ENCODE measurements around the gene B3GALT4.

DNA sequence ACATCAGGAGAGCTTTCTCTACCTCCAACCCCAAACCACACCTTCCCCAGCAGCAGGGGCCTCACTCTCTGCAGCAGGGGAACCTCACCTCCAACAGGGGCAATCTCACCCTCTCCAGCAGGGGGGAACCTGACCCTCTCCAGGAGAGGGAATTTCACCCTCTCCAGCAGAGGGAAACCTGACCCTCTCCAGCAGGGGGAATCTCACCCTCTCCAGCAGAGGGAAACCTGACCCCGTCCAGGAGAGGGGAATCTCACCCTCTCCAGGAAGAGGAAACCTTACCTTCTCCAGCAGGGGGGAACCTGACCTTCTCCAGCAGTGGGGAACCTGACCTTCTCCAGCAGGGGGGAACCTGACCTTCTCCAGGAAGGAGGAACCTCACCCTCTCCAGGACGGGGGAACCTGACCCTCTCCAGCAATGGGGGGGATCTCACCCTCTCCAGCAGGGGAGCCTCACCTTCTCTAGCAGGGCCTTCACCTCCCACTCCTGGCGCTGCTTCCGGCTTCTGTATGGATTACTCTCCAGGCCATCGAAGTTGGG, 3.1 kb downstream of the B3GALT4 start:
- TF ChIP-seq, protein P1, sequence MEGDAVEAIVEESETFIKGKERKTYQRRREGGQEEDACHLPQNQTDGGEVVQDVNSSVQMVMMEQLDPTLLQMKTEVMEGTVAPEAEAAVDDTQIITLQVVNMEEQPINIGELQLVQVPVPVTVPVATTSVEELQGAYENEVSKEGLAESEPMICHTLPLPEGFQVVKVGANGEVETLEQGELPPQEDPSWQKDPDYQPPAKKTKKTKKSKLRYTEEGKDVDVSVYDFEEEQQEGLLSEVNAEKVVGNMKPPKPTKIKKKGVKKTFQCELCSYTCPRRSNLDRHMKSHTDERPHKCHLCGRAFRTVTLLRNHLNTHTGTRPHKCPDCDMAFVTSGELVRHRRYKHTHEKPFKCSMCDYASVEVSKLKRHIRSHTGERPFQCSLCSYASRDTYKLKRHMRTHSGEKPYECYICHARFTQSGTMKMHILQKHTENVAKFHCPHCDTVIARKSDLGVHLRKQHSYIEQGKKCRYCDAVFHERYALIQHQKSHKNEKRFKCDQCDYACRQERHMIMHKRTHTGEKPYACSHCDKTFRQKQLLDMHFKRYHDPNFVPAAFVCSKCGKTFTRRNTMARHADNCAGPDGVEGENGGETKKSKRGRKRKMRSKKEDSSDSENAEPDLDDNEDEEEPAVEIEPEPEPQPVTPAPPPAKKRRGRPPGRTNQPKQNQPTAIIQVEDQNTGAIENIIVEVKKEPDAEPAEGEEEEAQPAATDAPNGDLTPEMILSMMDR (IDR thresholded peaks at IDR 0.05; ENCODE audit: low read depth, low read length), result peak; percentile 32
- TF ChIP-seq EZH2phosphoT487 (IDR thresholded peaks at IDR 0.05; ENCODE audit: low read depth), result no peak

Measured in OCI-LY3 (cell line).